ENCODE measurements around the gene ABLIM2. TPM values are rescaled to one million over a fixed set of nuclear protein-coding genes. Genes with fewer than 3 reads are reported as not detected.
A peak's percentile ranks its signal among the peaks of the same experiment; 100 is the strongest.

The ABLIM2 gene
- polyA plus RNA-seq, 2 of the 4 experiments (the other 2 are of a cell fraction): 0.21 to 0.40 TPM

- Histone ChIP-seq H3K9me3 (no peaks in the 10 kb centered on the region), H3K27ac (peak overlapping the region in 1 of 2 experiments; percentile 42; a peak in 1 of 6 replicates), H3K4me1 (peaks cover 26% of the 10 kb centered on the region), H3K4me2 (no peak overlapping the region), H3K4me3 (no peak overlapping the region)
- ChIA-PET POLR2A (no interaction called here), CTCF (interaction anchor here (1.0 to 10.8 kb wide), 6 partner anchors 9 to 216 kb away, joined by 3 to 122 read pairs (median 3); no protein-coding TSS in a partner anchor)
- no peak for FAIRE-seq
- 74% methylated on average over 16 of the region's 19 CpGs for WGBS (ENCODE audit: missing lambda C conversion rate)
- no peak for DNase-seq (ENCODE audit: low read depth in 1 of 2, low spot score in 1 of 2)
- ATAC-seq: no peak
- TF ChIP-seq JUN (IDR thresholded peaks at IDR 0.05) (no peak), GATA3 (IDR thresholded peaks at IDR 0.05; ENCODE audit: borderline replicate concordance) (no peak), PBX3 (IDR thresholded peaks at IDR 0.05) (no peak), PHF8 (IDR thresholded peaks at IDR 0.05; ENCODE audit: borderline replicate concordance, low read depth) (no peak), FOXS1 (CRISPR knock-in tag; IDR thresholded peaks at IDR 0.05) (no peak), RNF2 (IDR thresholded peaks at IDR 0.05; ENCODE audit: borderline replicate concordance, low read depth) (no peak), CHD2 (IDR thresholded peaks at IDR 0.05; ENCODE audit: low read length, partially characterized antibody) (no peak), BCL3 (IDR thresholded peaks at IDR 0.05) (no peak), NFE2L2 (conservative IDR thresholded peaks at IDR 0.05; ENCODE audit: low read length) (no peak), MYC (IDR thresholded peaks at IDR 0.05; ENCODE audit: borderline replicate concordance, low read length) (no peak), HOXA7 (CRISPR knock-in tag; IDR thresholded peaks at IDR 0.05) (no peak), FOSB (CRISPR knock-in tag; IDR thresholded peaks at IDR 0.05) (no peak), MAX (IDR thresholded peaks at IDR 0.05) (no peak), HDAC2 (IDR thresholded peaks at IDR 0.05) (no peak), KDM1A (IDR thresholded peaks at IDR 0.05; ENCODE audit: low read depth) (no peak)
Measured at GRCh38 chr4:8194306-8195242, 36.0 kb upstream of the ABLIM2 start.

- H3K9me3 ChIP-seq: no peaks in the 10 kb centered on the region
- H3K4me3 ChIP-seq: no peak overlapping the region
- FAIRE-seq (no peak), ATAC-seq (peak; percentile 56 to 81; a peak in 5 of 6 replicates), DNase-seq (ENCODE audit: low read depth in 1 of 2, low spot score in 1 of 2) (peak; percentile 52 to 76)
- POLR2A ChIA-PET: no interaction called here
- CTCF ChIA-PET: interaction anchor here (1.2 to 10.8 kb wide), 4 partner anchors 13 to 218 kb away, joined by 3 to 122 read pairs (median 3); no protein-coding TSS in a partner anchor
- TF ChIP-seq NFE2L2 (conservative IDR thresholded peaks at IDR 0.05; ENCODE audit: low read length) (no peak), CTCF (IDR thresholded peaks at IDR 0.05) (peak; percentile 42), CHD2 (IDR thresholded peaks at IDR 0.05; ENCODE audit: low read length, partially characterized antibody) (no peak), FOXS1 (CRISPR knock-in tag; IDR thresholded peaks at IDR 0.05) (no peak), SMC3 (IDR thresholded peaks at IDR 0.05) (peak; percentile 51), ZFP36 (IDR thresholded peaks at IDR 0.05; ENCODE audit: borderline replicate concordance, partially characterized antibody) (peak; percentile 97), KDM1A (IDR thresholded peaks at IDR 0.05; ENCODE audit: low read depth) (0 out of 2 replicates have a peak, but pooled peaks have one; percentile 15), RAD21 (conservative IDR thresholded peaks at IDR 0.05 in 1 of 2, IDR thresholded peaks at IDR 0.05 in 1 of 2) (peak; percentile 51 to 68; a peak in 4 of 5 replicates), CBX2 (IDR thresholded peaks at IDR 0.05; ENCODE audit: borderline replicate concordance, low read depth) (no peak)
- WGBS (ENCODE audit: missing lambda C conversion rate): 37% methylated on average over 7 of the region's 18 CpGs
- peaks cover 25% of the 10 kb centered on the region for H3K4me1 ChIP-seq
- H3K27ac ChIP-seq: peak overlapping the region; percentile 26 to 63; a peak in 2 of 6 replicates
- H3K4me2 ChIP-seq: no peak overlapping the region
Measured at GRCh38 chr4:8192748-8193738, 34.4 kb upstream of the ABLIM2 start.
